DMS153 treated with DMSO at 0.1 percent for 48 hours (cell line): ENCODE results near the gene SMPD3.
"Not testable (repeated sequence)": the region's sequence is repeated elsewhere in the genome, so short reads cannot be mapped to it uniquely, and the experiment has no call there.

Experiments
- DNase-seq: peaks from one replicate; lab custom pipeline; 2025; ENCODE audit not compliant: unreplicated experiment; lab: John Stamatoyannopoulos, UW

SMPD3 gene

GRCh38 chr16:68448360-68448970 is at the start of gene SMPD3:
SMPD3 (minus strand) TSS chr16:68448508; CDS start chr16:68372181, 76,327 bp downstream.
- DNase-seq: peak; percentile 97

- no peak for DNase-seq
Observed at GRCh38 chr16:68496689-68497088, 48.4 kb upstream of the SMPD3 start.

GRCh38 chr16:68494261-68494660 is 46.0 kb upstream of the SMPD3 start:
- DNase-seq: not testable (repeated sequence)

GRCh38 chr16:68493412-68494070 is 45.2 kb upstream of the SMPD3 start:
- DNase-seq: no peak

GRCh38 chr16:68492543-68493411 is 44.5 kb upstream of the SMPD3 start:
- no peak for DNase-seq

GRCh38 chr16:68492151-68492542 is 43.8 kb upstream of the SMPD3 start:
- no peak for DNase-seq

- no peak for DNase-seq
Observed at GRCh38 chr16:68491576-68491950, 43.3 kb upstream of the SMPD3 start.

GRCh38 chr16:68490829-68491575 is 42.7 kb upstream of the SMPD3 start:
- peak; percentile 19 for DNase-seq

GRCh38 chr16:68490358-68490757 is 42.0 kb upstream of the SMPD3 start:
- DNase-seq: no peak

GRCh38 chr16:68488554-68488953 is 40.2 kb upstream of the SMPD3 start:
- no peak for DNase-seq

- no peak for DNase-seq
Observed at GRCh38 chr16:68487669-68488068, 39.4 kb upstream of the SMPD3 start.

- DNase-seq: no peak
Observed at GRCh38 chr16:68487203-68487514, 38.9 kb upstream of the SMPD3 start.

GRCh38 chr16:68486502-68487202 is 38.3 kb upstream of the SMPD3 start:
- peak; percentile 84 for DNase-seq

- no peak for DNase-seq
Observed at GRCh38 chr16:68481636-68482035, 33.3 kb upstream of the SMPD3 start.

- no peak for DNase-seq
Observed at GRCh38 chr16:68480084-68480995, 32.0 kb upstream of the SMPD3 start.

GRCh38 chr16:68479271-68479670 is 31.0 kb upstream of the SMPD3 start:
- no peak for DNase-seq

GRCh38 chr16:68478526-68479250 is 30.4 kb upstream of the SMPD3 start:
- no peak for DNase-seq

- DNase-seq: no peak
Observed at GRCh38 chr16:68475071-68475470, 26.8 kb upstream of the SMPD3 start.
